ENCODE measurements around the gene CENPL.
"Not testable (repeated sequence)": the region's sequence is repeated elsewhere in the genome, so short reads cannot be mapped to it uniquely, and the experiment has no call there.

Gene CENPL

GRCh38 chr1:173824315-173825081 is at the start of gene CENPL, which contains the start of gene DARS2:
Gene CENPL, minus strand, starts transcription at chr1:173824883. Its CDS starts 13,584 bp downstream, at chr1:173811299.
Gene DARS2, plus strand, starts transcription at chr1:173824673. Its CDS starts 557 bp downstream, at chr1:173825230.
- peak; percentile 98 for DNase-seq (ENCODE audit: low spot score)

- no peak for DNase-seq (ENCODE audit: low spot score)
Measured at GRCh38 chr1:173871500-173871899, 46.8 kb upstream of the CENPL start.

DNA sequence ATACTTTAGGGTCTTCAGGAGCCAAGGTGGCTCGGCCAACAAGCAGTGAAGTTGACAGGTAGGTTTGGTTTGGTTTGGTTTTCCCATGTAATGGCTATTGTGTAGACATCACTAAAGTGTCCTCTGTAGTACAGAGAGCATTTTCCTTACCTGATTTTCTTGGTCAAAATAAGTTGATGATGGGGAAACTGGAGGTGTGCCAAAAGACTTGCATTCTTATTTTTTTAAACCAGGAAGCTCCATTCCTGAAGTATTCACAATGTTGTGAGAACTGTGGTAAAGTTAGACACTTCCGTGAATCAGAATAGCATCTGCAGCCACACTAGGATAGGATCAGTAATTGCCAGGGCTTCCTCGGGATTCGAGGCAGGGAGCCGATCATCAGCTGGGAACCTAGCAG is 46.4 kb upstream of the CENPL start:
- no peak for DNase-seq (ENCODE audit: low spot score)

DNA sequence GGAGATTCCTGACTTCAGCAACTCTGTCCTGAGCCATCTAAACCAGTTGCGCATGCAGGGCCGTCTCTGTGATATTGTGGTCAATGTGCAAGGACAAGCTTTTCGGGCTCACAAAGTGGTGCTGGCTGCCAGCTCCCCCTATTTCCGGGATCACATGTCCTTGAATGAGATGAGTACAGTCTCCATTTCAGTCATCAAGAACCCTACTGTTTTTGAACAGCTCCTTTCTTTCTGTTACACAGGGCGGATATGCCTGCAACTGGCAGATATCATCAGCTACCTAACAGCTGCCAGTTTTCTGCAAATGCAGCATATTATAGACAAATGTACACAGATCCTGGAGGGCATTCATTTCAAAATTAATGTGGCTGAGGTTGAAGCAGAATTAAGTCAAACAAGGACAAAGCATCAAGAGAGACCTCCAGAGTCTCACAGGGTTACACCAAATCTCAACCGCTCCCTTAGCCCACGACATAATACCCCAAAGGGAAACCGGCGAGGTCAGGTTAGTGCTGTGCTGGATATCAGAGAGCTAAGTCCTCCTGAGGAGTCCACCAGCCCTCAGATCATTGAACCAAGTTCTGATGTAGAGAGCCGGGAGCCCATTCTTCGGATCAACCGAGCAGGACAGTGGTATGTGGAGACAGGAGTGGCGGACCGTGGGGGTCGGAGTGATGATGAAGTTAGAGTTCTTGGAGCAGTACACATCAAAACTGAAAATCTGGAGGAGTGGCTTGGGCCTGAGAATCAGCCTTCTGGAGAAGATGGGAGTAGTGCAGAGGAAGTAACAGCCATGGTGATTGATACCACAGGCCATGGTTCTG is 45.8 kb upstream of the CENPL start:
- DNase-seq (ENCODE audit: low spot score): no peak

DNA sequence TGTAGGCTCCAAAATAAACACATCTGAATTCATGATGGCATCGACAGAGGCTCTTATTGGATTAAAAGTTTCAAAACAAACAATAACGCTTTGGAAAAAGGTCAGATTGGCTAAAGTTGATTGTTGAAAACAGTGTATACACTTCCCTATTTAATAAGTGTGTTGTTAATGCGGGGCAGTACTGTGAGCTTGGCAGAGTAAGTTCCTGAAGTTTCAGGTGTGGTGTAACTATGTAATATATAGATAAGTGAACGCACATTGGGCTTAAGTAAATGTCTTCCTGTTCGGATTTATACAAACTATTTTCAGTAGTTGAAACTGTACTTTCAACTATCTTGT is 44.3 kb upstream of the CENPL start:
- DNase-seq (ENCODE audit: low spot score): no peak

- peak; percentile 83 for DNase-seq (ENCODE audit: low spot score)
Measured at GRCh38 chr1:173868266-173869020, 43.8 kb upstream of the CENPL start, which contains the start of gene ZBTB37. Gene ZBTB37, plus strand, starts transcription at chr1:173868380. Its CDS starts 1,846 bp downstream, at chr1:173870226.

GRCh38 chr1:173867753-173868265 is 43.1 kb upstream of the CENPL start, which contains the start of gene GAS5:
Gene GAS5, minus strand, starts transcription at chr1:173867989.
- DNase-seq (ENCODE audit: low spot score): peak; percentile 99

- DNase-seq (ENCODE audit: low spot score): peak; percentile 59
Measured at GRCh38 chr1:173867141-173867752, 42.6 kb upstream of the CENPL start.

DNA sequence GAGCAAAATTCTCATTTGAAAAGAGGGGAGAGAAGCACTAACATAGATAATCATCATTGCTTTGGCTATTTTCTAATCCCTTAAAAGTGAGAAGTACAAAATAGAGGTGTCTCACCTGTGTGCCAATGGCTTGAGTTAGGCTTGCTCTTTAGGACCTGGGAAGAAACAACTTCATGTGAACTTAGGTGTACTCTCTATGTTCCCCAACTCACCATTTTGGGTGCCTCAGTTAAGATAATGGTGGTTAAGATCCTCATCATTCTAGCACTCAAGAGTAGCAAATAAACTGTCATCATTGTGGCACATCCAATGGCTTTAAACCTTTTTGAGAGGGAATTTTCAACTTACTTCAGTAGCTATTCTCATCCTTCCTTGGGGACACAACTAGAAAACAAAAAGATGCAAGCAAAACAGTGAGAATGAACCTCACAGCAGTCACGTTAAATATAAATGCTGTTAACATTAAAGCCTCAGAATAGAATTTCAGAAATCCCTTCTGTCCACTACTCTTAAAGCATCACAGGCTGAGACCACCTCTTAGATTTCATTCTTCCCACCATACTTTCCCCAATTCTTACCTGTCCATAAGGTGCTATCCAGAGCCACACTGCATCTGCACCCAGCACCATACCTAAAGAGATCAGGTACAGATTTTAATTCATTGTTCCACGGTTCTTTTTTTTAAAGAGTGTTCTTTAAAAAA is 41.9 kb upstream of the CENPL start:
- peak; percentile 80 for DNase-seq (ENCODE audit: low spot score)

DNA sequence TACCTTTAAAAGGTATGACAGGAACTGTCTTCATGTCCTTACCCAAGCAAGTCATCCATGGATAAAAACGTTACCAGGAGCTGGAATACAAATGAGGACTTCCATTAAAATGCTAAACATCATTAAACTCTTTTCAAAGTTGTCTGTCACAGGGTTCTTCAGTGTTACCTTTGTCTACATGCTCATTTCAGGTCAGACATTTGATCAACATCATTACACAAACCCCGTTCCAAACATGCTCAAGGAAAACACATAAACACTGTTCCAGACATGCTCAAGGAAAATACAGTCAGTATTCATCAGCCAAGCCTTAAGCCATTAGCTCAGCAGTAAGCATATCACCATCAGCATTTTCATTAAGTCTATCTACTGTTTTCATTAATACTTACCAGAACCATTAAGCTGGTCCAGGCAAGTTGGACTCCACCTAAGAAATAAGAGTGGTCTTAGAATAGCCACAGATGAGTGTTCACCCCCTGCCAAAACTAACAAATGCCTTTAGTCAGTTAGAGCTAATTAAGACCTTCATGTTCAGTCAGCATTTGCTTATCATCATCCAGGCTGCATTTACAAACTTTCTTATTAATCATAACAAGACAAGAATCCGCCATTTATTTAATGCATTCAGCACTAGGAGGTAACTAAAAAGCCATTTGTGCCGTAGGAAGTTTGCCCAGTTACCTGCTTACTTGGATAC is 40.9 kb upstream of the CENPL start:
- DNase-seq (ENCODE audit: low spot score): no peak

DNA sequence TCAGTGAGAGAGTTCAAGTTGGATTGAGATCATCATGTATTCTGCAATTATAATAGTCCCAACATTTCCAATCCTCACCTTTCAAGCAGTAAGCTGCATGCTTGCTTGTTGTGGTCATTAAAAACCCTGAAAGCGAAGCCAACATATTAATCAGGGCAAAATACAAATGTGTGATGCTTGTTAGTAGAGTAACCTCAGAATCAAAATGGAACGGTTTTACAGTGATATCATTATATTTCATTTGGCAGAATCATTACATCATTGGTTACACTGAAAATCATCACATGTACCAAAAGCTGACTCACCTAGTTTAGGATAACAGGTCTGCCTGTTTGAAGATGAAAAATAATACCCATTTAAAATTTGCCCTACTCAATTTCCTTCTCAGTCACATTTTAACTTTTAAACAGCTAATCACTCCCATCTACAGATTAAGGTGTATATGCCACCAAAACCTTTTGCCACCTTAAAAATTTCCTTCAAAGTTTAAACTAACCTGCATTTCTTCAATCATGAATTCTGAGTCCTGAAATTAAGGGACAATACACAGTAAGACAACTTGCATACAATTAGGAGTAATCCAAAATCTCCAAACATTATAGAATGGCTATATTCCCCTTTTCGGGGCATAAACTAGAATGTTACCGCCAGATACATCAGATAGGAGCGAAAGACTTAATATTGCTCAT is 39.6 kb upstream of the CENPL start:
- peak; percentile 82 for DNase-seq (ENCODE audit: low spot score)

- DNase-seq (ENCODE audit: low spot score): peak; percentile 48
Measured at GRCh38 chr1:173863224-173864161, 38.8 kb upstream of the CENPL start.

- DNase-seq (ENCODE audit: low spot score): peak; percentile 56
Measured at GRCh38 chr1:173862769-173863223, 38.1 kb upstream of the CENPL start.

DNA sequence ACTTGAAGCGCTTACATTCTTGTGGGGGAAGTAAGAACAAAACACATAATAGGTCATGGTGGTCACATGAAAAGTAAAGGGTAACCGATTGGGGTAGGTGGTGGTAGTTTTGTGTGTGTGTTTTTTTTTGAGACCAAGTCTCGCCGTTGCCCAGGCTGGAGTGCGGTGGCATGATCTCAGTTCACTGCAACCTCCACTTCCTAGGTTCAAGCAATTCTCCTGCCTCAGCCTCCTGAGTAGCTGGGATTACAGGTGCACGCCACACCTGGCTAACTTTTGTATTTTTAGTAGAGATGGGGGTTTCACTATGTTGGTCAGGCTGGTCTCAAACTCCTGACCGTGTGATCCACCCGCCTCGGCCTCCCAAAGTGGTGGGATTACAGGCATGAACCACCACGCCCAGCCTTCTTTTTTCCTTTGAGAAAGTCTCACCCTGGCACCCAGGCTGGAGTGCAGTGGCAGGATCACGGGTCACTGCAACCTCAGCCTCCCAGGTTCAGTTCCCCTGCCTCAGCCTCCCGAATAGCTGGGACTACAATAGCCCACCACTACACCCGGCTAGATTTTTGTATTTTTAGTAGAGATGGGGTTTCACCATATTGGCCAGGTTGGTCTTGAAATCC is 37.6 kb upstream of the CENPL start:
- not testable (repeated sequence) for DNase-seq (ENCODE audit: low spot score)

- DNase-seq (ENCODE audit: low spot score): no peak
Measured at GRCh38 chr1:173861731-173862145, 37.1 kb upstream of the CENPL start.

DNA sequence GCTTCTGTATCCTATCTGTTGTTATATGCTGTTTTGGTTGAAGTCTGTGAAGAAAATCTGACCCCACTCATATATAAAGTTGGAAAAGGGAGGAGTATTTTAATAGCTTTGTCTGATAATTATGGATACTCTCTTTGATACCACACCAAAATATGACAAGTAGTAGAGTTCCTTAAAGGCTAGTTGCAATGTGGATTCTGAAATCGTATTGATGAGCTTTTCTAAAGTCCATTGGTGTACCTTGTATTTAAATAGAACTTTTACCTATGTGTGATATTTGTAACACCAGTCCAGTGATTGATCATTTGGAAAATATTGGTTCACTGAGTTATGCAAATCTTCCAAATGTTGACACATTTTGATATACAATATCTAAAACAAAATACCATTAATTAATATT is 35.4 kb upstream of the CENPL start:
- DNase-seq (ENCODE audit: low spot score): no peak

- DNase-seq (ENCODE audit: low spot score): not testable (repeated sequence)
Measured at GRCh38 chr1:173859547-173859946, 34.9 kb upstream of the CENPL start.

DNA sequence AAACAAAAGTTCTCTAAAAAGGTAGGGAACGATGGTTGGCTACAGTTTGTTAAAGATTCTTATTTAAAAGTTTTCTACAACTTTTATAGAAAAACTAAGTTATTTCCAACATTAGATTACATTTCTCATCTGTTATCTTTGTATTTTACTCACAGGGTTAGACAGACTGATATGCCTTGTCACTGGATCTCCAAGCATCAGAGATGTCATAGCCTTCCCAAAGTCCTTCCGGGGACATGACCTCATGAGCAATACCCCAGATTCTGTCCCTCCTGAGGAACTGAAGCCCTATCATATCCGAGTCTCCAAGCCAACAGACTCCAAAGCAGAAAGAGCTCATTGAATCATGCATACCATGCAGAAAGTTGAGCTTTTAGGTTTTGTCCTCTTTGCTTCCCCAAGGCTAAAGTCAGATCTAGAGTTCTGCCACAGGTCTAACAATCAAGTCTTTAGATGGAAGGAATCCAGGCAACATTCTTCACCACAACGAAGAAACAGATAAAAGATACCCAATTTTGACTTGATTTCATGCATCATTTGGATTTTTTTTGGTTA is 32.8 kb upstream of the CENPL start:
- DNase-seq (ENCODE audit: low spot score): no peak

Data from RKO (cell line).